Caco-2 (cell line): ENCODE measurements around the gene HRH4. TPM values are rescaled to one million over a fixed set of nuclear protein-coding genes. Genes with fewer than 3 reads are reported as not detected.
A peak's percentile ranks its signal among the peaks of the same experiment; 100 is the strongest.

Source experiments
- BruUV-seq: library from RNA; stranded (reverse); fragments of 400-500 nt; replicated peaks from 2 replicates; lab custom pipeline; 2021; lab: Mats Ljungman, UMichigan
- CTCF ChIA-PET: fragments of 300-600 bp; sonication (Branson Sonifier 250); formaldehyde crosslinking; loops from one replicate; lab custom pipeline; 2022; ENCODE audit warnings: antibody characterized with exemption; lab: Charles Lee
- POLR2A ChIA-PET: fragments of 300-600 bp; sonication (Branson Sonifier 250); formaldehyde crosslinking; loops from one replicate; lab custom pipeline; 2022; ENCODE audit warnings: antibody characterized with exemption; lab: Charles Lee
- DNase-seq, 2 experiments: peaks; one replicate each; pipeline versions ENCODE4 v3.0.0 to v3.0.0-alpha.2; 2020 to 2022
- H3K27me3 ChIP-seq: replicated peaks from 2 replicates; pipeline ENCODE4 v1.6.0; 2011; ENCODE audit warnings: low read length; ENCODE audit not compliant: control insufficient read depth, insufficient read depth
- H3K36me3 ChIP-seq: 2 replicates; pipeline ENCODE4 v1.5.1; 2011; ENCODE audit warnings: low read length; ENCODE audit not compliant: control insufficient read depth, insufficient read depth
- H3K4me1 ChIP-seq: fragments of 250-450 bp; sonication (Bioruptor Pico); 2 replicates; pipeline ENCODE4 v1.5.1; 2020; ENCODE audit warnings: mild to moderate bottlenecking
- H3K4me3 ChIP-seq: 2 replicates; pipeline ENCODE4 v1.5.1; 2011; ENCODE audit warnings: low read depth, mild to moderate bottlenecking, control low read depth, low read length
- H3K9me3 ChIP-seq: fragments of 250-450 bp; sonication (Bioruptor Pico); 2 replicates; pipeline ENCODE4 v1.5.1; 2020; ENCODE audit warnings: mild to moderate bottlenecking, moderate library complexity
- H3K27ac Mint-ChIP-seq: one replicate; pipeline ENCODE4 v1.8.0; 2022; ENCODE audit warnings: mixed read lengths; ENCODE audit not compliant: unreplicated experiment
- H3K27me3 Mint-ChIP-seq: one replicate; pipeline ENCODE4 v1.8.0; 2022; ENCODE audit warnings: mixed read lengths; ENCODE audit not compliant: insufficient read depth, unreplicated experiment
- H3K36me3 Mint-ChIP-seq: one replicate; pipeline ENCODE4 v1.8.0; 2022; ENCODE audit warnings: mild to moderate bottlenecking, mixed read lengths; ENCODE audit not compliant: insufficient read depth, unreplicated experiment
- H3K4me1 Mint-ChIP-seq: one replicate; pipeline ENCODE4 v1.8.0; 2022; ENCODE audit warnings: low read depth, mixed read lengths; ENCODE audit not compliant: unreplicated experiment
- H3K4me3 Mint-ChIP-seq: one replicate; pipeline ENCODE4 v1.8.0; 2022; ENCODE audit warnings: mild to moderate bottlenecking, moderate library complexity, mixed read lengths; ENCODE audit not compliant: unreplicated experiment
- H3K9me3 Mint-ChIP-seq: one replicate; pipeline ENCODE4 v1.8.0; 2022; ENCODE audit warnings: mixed read lengths; ENCODE audit not compliant: unreplicated experiment
- CTCF ChIP-seq, 2 experiments: fragments of 200-600 bp in 1 of 2; IDR thresholded peaks; 1 replicate in 1 of 2; 2 replicates in 1 of 2; pipeline versions ENCODE4 v1.5.1 to v1.8.0; 2011 to 2022; ENCODE audit warnings: antibody characterized with exemption in 1 of 2, control low read depth in 1 of 2, inconsistent platforms in 1 of 2, low read depth in 1 of 2, low read length in 1 of 2, mild to moderate bottlenecking in 1 of 2, moderate library complexity in 1 of 2; ENCODE audit not compliant: insufficient read depth in 1 of 2, severe bottlenecking in 1 of 2, unreplicated experiment in 1 of 2
- intact Hi-C: fragments of 100-400 bp; cut with micrococcal nuclease; formaldehyde crosslinking; loops from one replicate; pipeline ENCODE4 v1.10.0; 2022; ENCODE audit not compliant: unreplicated experiment
- total RNA-seq: library from RNA; stranded (reverse); gene quantifications from 2 replicates; pipeline ENCODE4 v1.2.3, GENCODE V29; 2022

Gene HRH4
- total RNA-seq, 1 experiment from 2014 or later: not detected

- ChIA-PET POLR2A (no interaction called here), CTCF (interaction anchor here (0.5 to 1.4 kb wide), 4 partner anchors 12 to 123 kb away, joined by 3 to 7 read pairs (median 4); no protein-coding TSS in a partner anchor)
- Mint-ChIP-seq H3K27ac (no peak overlapping the region), H3K9me3 (no peaks in the 10 kb centered on the region), H3K4me1 (no peaks in the 10 kb centered on the region), H3K4me3 (no peak overlapping the region), H3K27me3 (no peaks in the 10 kb centered on the region), H3K36me3 (no peaks in the 10 kb centered on the region)
- no peaks in the 10 kb centered on the region for H3K27me3 ChIP-seq
- DNase-seq: peak in 1 of 2 experiments; percentile 2
- peak in 1 of 2 experiments; percentile 33 for TF ChIP-seq CTCF (IDR thresholded peaks at IDR 0.05; ENCODE audit: insufficient read depth in 1 of 2, low read depth in 1 of 2, low read length in 1 of 2, severe bottlenecking in 1 of 2, unreplicated experiment in 1 of 2)
- H3K9me3 ChIP-seq: no peaks in the 10 kb centered on the region
- no TSS peak for BruUV-seq
- no peak overlapping the region for H3K4me3 ChIP-seq
- intact Hi-C loops: no loop called here
- H3K36me3 ChIP-seq: no peaks in the 10 kb centered on the region
- no peaks in the 10 kb centered on the region for H3K4me1 ChIP-seq
These were observed 54.0 kb downstream of the HRH4 start for GRCh38 chr18:24514439-24514838.

GRCh38 chr18:24515721-24516120, 55.3 kb downstream of the HRH4 start:
- H3K4me1 ChIP-seq: no peaks in the 10 kb centered on the region
- no peaks in the 10 kb centered on the region for H3K27me3 ChIP-seq
- no peak for DNase-seq
- H3K9me3 ChIP-seq: no peaks in the 10 kb centered on the region
- intact Hi-C loops: no loop called here
- no peaks in the 10 kb centered on the region for H3K36me3 ChIP-seq
- CTCF ChIA-PET: no interaction called here
- TF ChIP-seq CTCF (IDR thresholded peaks at IDR 0.05; ENCODE audit: insufficient read depth in 1 of 2, low read depth in 1 of 2, low read length in 1 of 2, severe bottlenecking in 1 of 2, unreplicated experiment in 1 of 2): no peak
- H3K4me3 ChIP-seq: no peak overlapping the region
- no peaks in the 10 kb centered on the region for H3K4me1 Mint-ChIP-seq
- no TSS peak for BruUV-seq
- H3K9me3 Mint-ChIP-seq: no peaks in the 10 kb centered on the region
- H3K4me3 Mint-ChIP-seq: no peak overlapping the region
- POLR2A ChIA-PET: no interaction called here
- H3K27me3 Mint-ChIP-seq: no peaks in the 10 kb centered on the region
- no peak overlapping the region for H3K27ac Mint-ChIP-seq
- no peaks in the 10 kb centered on the region for H3K36me3 Mint-ChIP-seq

- no peak overlapping the region for H3K4me3 ChIP-seq
- H3K9me3 ChIP-seq: no peaks in the 10 kb centered on the region
- H3K4me1 ChIP-seq: no peaks in the 10 kb centered on the region
- POLR2A ChIA-PET: no interaction called here
- no peak for DNase-seq
- Mint-ChIP-seq H3K36me3 (no peaks in the 10 kb centered on the region), H3K27ac (no peak overlapping the region), H3K27me3 (no peaks in the 10 kb centered on the region), H3K9me3 (no peaks in the 10 kb centered on the region), H3K4me3 (no peak overlapping the region), H3K4me1 (no peaks in the 10 kb centered on the region)
- no peaks in the 10 kb centered on the region for H3K27me3 ChIP-seq
- BruUV-seq: no TSS peak
- intact Hi-C loops: no loop called here
- CTCF ChIA-PET: no interaction called here
- H3K36me3 ChIP-seq: no peaks in the 10 kb centered on the region
- TF ChIP-seq CTCF (IDR thresholded peaks at IDR 0.05; ENCODE audit: insufficient read depth in 1 of 2, low read depth in 1 of 2, low read length in 1 of 2, severe bottlenecking in 1 of 2, unreplicated experiment in 1 of 2): no peak
These were observed 55.8 kb downstream of the HRH4 start for GRCh38 chr18:24516261-24516660.
